ENCODE data around the gene CANT1. TPM values are rescaled to one million over a fixed set of nuclear protein-coding genes. Genes with fewer than 3 reads are reported as not detected.

The CANT1 gene
- total RNA-seq, 1 donor from 2014 or later: 39.3 TPM

GRCh38 chr17:78993241-78993956, 16.2 kb downstream of the CANT1 start:
- ChIA-PET CTCF (interaction anchor here (0.8 kb wide), 1 partner anchor 9 kb away, joined by 3 read pairs; no protein-coding TSS in a partner anchor), POLR2A (no interaction called here)
- DNase-seq: peak; percentile 40
- peaks cover 3% of the 10 kb centered on the region for H3K4me1 Mint-ChIP-seq
- peak; percentile 71 for TF ChIP-seq CTCF (IDR thresholded peaks at IDR 0.05)
- ATAC-seq (ENCODE audit: low read depth): peak; percentile 77
- no peaks in the 10 kb centered on the region for H3K27me3 Mint-ChIP-seq
- intact Hi-C loops (cut with micrococcal nuclease): loop anchor here (1.0 kb wide), 1 partner anchor 49 kb away; no protein-coding TSS in a partner anchor
- peaks cover 76% of the 10 kb centered on the region for H3K36me3 Mint-ChIP-seq (ENCODE audit: low read depth)
- no peaks in the 10 kb centered on the region for H3K9me3 Mint-ChIP-seq
- H3K4me3 Mint-ChIP-seq: no peak overlapping the region
- no peak overlapping the region for H3K27ac Mint-ChIP-seq

GRCh38 chr17:78992542-78993212, 16.9 kb downstream of the CANT1 start:
- Mint-ChIP-seq H3K4me1 (peaks cover 3% of the 10 kb centered on the region), H3K4me3 (no peak overlapping the region), H3K9me3 (no peaks in the 10 kb centered on the region), H3K27me3 (no peaks in the 10 kb centered on the region), H3K36me3 (ENCODE audit: low read depth) (peaks cover 70% of the 10 kb centered on the region), H3K27ac (no peak overlapping the region)
- CTCF ChIA-PET: interaction anchor here (0.8 kb wide), 1 partner anchor 8 kb away, joined by 3 read pairs; no protein-coding TSS in a partner anchor
- intact Hi-C loops (cut with micrococcal nuclease): loop anchor here (1.0 kb wide), 1 partner anchor 50 kb away; no protein-coding TSS in a partner anchor
- ATAC-seq (ENCODE audit: low read depth) (no peak), DNase-seq (no peak)
- no peak for TF ChIP-seq CTCF (IDR thresholded peaks at IDR 0.05)
- POLR2A ChIA-PET: no interaction called here

- no peak for DNase-seq
- CTCF ChIA-PET: no interaction called here
- H3K4me1 Mint-ChIP-seq: peaks cover 4% of the 10 kb centered on the region
These were observed 17.5 kb downstream of the CANT1 start for GRCh38 chr17:78991906-78992532.

GRCh38 chr17:78991017-78991738, 18.4 kb downstream of the CANT1 start:
- POLR2A ChIA-PET: no interaction called here
- intact Hi-C loops (cut with micrococcal nuclease): no loop called here

More at GRCh38 chr17:78991906-78992532, 17.5 kb downstream of the CANT1 start:
- Mint-ChIP-seq H3K27me3 (no peaks in the 10 kb centered on the region), H3K27ac (no peak overlapping the region), H3K4me3 (no peak overlapping the region), H3K36me3 (ENCODE audit: low read depth) (peaks cover 65% of the 10 kb centered on the region), H3K9me3 (no peaks in the 10 kb centered on the region)
- POLR2A ChIA-PET: no interaction called here
- intact Hi-C loops (cut with micrococcal nuclease): no loop called here
- ATAC-seq (ENCODE audit: low read depth): no peak
- no peak for TF ChIP-seq CTCF (IDR thresholded peaks at IDR 0.05)

More at GRCh38 chr17:78991017-78991738, 18.4 kb downstream of the CANT1 start:
- Mint-ChIP-seq H3K4me1 (peaks cover 12% of the 10 kb centered on the region), H3K27me3 (peaks cover 3% of the 10 kb centered on the region), H3K4me3 (no peak overlapping the region), H3K9me3 (no peaks in the 10 kb centered on the region), H3K36me3 (ENCODE audit: low read depth) (peaks cover 58% of the 10 kb centered on the region), H3K27ac (no peak overlapping the region)
- no peak for TF ChIP-seq CTCF (IDR thresholded peaks at IDR 0.05)
- CTCF ChIA-PET: no interaction called here
- DNase-seq (no peak), ATAC-seq (ENCODE audit: low read depth) (no peak)
